Measurements from ENCODE around the gene ATP1B3.
"Not testable (repeated sequence)": the region's sequence is repeated elsewhere in the genome, so short reads cannot be mapped to it uniquely, and the experiment has no call there.

Gene ATP1B3

DNA sequence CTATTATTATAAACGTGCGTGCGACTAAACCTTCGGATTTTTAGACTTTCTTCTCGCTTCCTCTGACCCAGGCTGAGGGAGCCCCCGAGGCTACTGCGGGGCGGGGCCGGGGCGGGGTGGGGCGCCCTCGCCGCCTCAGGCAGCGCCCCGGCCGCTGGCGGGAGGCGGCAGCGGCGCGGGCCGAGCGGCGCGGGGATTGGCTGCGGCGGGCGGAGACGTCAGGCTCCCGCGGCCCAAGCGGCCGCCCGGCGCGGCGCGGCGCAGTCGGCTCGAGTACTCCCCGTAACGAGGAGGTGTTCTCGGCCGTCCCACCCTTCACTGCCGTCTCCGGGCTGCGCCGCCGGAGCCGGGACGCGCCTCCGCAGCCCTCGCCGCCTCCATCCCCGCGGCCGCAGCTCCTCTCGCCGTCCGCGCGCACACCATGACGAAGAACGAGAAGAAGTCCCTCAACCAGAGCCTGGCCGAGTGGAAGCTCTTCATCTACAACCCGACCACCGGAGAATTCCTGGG lies at the start of gene ATP1B3:
Gene ATP1B3 (plus strand): TSS at position 263 of the 510 bp plus-strand sequence. CDS start 159 bp downstream, at position 422.
- DNase-seq = peak; percentile 84 to 92 (median 90)

- DNase-seq = no peak
Measured at GRCh38 chr3:141828487-141828886, 48.0 kb upstream of the ATP1B3 start.

- DNase-seq = peak in 2 of 3 experiments; percentile 22 to 49
Measured at GRCh38 chr3:141828890-141829289, 47.6 kb upstream of the ATP1B3 start.

GRCh38 chr3:141830508-141830907 lies 45.9 kb upstream of the ATP1B3 start:
- no peak for DNase-seq

DNA sequence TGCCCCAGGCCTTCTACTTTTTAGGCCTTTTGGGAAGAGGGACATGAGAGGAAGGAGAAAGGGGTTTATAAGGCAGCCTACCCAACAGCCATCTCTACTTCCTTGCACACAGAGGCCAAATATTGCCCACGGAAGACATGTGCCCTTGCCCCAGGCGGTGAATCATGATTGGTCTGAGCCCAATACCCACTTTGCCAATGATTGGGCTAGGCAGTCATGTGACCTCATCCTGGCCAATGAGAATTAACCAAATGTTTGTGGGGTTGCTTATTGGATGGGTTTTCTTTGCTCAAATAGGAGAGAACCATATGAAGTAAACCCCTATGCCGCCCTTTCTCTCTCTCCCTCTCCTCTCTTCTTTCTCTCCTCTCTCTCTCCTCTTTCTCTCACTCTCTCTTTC lies 42.2 kb upstream of the ATP1B3 start:
- no peak for DNase-seq

- DNase-seq = no peak
Measured at GRCh38 chr3:141835557-141836229, 40.8 kb upstream of the ATP1B3 start.

GRCh38 chr3:141839389-141839788 lies 37.1 kb upstream of the ATP1B3 start:
- DNase-seq = no peak

- DNase-seq = no peak
Measured at GRCh38 chr3:141840737-141841544, 35.5 kb upstream of the ATP1B3 start.

DNA sequence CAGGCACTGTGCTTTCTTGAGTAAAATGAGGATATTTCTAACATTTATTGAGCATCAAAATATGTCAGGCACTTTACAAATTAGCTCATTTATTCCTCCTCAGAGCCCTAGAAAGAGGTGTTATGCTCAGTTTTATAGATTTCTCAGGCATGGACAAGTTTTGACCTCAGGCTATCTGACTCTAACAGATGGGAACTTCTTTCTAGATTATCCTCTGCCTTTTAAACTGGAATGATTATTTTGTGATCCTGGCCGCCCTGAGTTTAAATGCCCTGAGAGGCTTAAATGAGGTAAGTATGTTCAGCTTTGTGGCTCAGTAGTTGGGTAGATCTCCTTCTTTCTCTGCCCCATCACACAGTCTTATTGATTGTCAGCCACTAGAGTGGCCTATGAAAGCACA lies 32.3 kb upstream of the ATP1B3 start:
- no peak for DNase-seq

DNA sequence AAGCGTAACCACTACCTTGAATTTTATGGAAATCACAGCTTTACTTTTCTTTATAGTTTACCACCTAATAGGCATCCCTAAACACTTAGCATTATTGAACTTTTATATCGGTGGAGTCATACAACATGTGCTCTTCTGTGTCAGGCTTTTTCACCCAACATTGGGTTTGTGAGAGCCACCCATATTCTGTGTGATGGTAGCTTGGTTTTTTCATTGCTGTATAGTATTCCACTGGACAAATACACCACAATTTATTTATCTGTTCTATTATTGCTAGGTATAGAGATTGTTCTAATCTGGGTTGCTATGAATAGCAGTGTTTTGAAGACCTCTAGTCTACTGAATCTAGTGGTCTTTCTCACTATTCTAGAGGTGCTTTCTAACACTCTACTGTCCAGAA lies 31.6 kb upstream of the ATP1B3 start:
- no peak for DNase-seq

DNA sequence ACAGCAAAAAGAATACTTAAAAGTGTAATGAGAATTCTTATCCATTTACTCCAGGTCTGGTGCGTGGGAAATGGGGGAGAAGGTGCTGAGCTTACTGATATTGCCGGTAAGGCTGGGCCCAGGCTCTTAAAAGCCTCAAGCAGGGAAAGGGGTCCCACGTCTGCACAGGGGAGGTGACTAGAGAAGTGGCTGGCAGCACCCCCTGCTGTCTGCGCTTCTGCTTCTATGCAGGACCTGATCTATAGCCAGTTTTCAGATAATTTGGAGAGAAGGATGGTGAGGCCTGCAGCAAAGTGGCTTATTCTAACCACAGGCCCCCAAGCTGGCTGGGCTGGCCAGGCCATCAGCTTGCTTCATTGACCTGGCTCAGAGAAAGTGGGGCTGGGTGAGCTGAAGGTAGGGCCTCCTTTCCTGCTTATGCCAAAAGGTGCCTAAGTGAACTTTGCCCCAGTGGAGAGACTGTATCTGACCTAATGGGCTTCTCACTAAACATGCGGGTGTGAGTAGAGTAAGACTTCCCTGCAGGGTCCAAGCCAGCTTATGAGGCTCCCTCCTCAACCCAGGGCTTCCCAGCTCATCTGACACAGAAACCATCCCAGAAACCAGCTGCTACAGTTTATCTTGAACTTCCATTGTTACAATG lies 30.9 kb upstream of the ATP1B3 start:
- DNase-seq = no peak

DNA sequence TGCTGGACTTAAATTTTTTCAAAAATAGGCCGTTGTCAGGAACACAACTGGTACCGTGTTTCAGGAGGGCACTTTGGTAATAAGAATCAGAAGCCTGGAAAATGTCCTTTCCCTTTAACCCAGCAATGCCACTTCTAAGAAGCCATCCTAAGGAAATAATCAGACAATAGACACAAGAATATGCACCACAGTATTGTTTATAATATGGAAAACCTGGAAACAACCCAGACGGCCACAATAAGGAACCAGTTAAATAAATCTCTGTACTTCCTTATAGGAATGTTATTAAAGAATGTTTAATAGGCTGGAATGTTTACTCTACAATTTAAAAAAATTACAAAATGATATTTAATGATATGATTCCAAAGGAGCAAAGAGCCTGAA lies 30.4 kb upstream of the ATP1B3 start:
- DNase-seq = no peak

GRCh38 chr3:141848159-141848748 lies 28.2 kb upstream of the ATP1B3 start:
- DNase-seq = not testable (repeated sequence)

- no peak for DNase-seq
Measured at GRCh38 chr3:141849056-141849815, 27.2 kb upstream of the ATP1B3 start.

DNA sequence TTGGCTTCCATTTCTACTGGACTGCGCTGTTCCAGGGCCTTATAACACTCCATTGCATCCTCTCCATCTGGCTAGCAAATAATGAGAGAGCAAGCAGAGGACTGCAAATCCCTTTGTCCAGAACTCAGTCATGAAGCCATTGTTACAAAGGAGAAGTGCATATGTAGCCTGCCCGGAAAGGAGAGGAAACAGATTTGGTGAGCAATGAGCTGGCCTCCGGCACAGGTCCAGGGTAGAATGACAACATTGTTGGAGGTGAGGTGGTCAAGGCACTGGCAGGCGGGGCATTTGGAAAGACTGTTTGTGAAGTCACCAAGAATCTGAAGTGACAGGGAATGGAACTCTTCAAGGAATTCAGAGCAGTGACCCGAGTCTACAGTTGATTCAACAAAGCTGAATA lies 25.0 kb upstream of the ATP1B3 start:
- DNase-seq = no peak

DNA sequence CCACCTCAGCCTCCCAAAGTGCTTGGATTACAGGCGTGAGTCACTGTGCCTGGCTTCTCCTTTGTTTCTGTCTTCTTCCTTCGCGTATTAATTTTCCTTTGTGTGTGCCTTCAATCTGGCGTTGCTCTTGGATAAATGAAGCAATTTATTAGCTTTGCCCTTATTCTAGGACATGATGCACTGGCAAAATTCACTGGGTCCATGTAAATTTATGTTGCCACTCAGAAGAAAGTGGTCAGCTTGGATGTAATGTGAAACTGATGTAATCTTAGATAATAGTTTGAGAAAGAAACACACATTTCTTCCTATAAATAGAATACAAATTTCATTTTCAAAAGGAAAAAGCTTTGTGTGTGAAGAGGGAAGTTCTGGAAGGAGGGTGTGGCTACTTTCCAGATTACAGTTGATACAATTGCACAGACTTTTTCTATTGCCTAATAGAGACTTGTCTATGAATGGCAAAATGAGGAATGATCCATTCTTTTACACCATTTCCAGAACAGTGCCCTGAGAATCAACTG lies 23.3 kb upstream of the ATP1B3 start:
- DNase-seq = no peak

- DNase-seq = no peak
Measured at GRCh38 chr3:141853629-141854168, 22.7 kb upstream of the ATP1B3 start.

DNA sequence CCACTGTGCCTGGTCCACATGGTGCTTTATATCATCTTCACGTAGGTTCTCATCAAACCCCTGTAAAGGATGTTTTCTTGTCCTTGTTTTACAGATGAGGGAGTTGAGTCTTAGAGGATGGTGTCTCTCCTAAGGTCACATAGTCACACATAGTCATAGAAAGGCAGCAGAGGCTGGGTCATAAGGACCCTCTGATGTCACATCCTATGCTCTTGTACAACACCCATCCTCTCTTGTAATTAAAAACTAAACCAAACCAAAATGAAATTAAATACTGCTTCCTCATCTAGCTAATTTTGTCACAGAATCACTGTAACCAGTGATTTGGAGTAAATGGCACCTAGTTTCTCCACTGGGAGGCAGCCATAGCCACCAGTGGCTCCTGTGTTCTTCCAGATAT lies 21.8 kb upstream of the ATP1B3 start:
- DNase-seq = no peak

DNA sequence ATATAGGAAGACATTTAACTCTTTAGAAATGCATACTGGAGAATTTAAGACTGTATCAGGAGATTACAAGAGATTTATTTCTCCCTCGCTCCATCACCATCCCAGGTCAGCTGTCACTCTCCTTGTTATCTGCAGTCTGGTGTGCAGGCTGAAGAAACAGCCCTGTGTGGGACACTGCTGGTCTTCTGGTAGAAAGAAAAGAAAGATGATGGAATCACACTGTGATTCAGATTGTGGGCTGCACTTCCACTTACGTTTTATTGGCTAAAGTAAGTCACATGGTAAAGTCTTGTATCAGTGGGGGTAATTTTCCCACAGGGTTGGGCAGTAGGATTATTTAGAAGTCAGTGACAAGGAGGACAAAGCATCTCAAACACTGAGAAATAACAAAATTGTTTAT lies 18.1 kb upstream of the ATP1B3 start:
- DNase-seq = no peak

DNA sequence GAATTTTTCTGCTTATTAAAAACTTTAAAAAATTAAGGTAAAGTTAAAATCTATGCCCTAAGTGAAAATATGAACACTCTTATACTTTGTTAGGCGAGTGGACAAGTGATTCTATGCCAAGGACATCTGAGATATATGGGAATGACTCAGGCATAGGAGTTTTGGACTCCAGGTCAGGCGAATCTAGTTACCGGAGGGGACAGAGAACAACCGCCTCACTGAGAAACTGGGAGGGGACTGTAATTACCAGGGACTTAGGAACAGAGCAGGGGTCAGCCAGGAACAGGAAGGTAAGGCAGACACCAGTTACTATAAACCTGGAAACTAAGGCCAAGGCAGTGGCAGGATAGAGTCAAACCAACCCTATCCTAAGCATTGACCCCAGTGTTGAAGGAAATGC lies 16.8 kb upstream of the ATP1B3 start:
- no peak for DNase-seq

DNA sequence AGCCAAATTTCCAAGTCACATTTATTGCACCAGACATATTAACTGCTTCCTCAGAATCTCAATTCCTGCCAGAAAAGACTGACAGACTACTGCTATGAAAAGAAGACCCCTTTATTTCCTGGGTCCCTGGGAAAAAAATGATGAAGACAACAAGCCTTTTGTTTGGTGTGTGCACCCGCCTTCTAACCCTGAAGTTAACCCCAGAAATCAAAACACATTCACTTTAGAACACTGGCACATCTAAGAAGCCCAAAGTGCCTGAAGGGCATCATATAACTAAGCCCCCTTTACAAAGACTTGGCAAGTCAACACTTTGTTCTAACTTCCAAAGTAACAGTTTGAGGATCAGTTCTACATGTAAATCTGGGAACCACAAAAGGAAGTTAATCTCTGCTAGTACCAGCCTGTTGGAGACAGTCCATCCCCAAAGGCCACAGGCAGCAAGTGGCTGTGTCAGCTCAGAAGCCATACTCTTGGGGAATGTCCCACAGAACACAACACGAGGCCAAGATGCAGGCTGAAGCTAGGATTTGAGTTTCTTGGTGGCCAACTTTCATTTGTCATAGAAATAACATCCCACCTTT lies 16.3 kb upstream of the ATP1B3 start:
- DNase-seq = no peak

Data from NCI-H1417 (cell line).